ENCODE results near the gene PRPSAP2.

DNA sequence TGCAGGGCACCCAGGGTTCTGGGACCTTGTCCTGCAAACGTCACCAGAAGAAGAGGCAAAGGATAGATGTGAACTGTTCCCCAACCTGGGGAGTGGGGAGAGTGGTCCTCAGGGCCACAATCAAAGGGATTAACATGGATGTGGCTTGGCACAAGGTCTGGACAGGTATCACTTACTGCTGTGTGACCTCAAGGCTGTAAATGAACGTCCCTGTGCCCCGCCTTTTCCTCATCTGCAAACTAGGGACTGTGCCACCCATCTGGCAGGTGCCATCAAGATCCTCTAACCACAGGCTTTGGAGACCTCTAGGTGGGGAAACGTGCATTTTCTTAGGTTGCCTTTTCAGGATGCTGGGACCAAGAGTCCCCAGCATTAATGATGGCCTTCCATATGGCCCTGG, 119.1 kb downstream of the PRPSAP2 start:
- TF ChIP-seq, protein P1, sequence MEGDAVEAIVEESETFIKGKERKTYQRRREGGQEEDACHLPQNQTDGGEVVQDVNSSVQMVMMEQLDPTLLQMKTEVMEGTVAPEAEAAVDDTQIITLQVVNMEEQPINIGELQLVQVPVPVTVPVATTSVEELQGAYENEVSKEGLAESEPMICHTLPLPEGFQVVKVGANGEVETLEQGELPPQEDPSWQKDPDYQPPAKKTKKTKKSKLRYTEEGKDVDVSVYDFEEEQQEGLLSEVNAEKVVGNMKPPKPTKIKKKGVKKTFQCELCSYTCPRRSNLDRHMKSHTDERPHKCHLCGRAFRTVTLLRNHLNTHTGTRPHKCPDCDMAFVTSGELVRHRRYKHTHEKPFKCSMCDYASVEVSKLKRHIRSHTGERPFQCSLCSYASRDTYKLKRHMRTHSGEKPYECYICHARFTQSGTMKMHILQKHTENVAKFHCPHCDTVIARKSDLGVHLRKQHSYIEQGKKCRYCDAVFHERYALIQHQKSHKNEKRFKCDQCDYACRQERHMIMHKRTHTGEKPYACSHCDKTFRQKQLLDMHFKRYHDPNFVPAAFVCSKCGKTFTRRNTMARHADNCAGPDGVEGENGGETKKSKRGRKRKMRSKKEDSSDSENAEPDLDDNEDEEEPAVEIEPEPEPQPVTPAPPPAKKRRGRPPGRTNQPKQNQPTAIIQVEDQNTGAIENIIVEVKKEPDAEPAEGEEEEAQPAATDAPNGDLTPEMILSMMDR (IDR thresholded peaks at IDR 0.05; ENCODE audit: insufficient read depth, low read depth, low read length), result no peak
- TF ChIP-seq EZH2 (IDR thresholded peaks at IDR 0.05; ENCODE audit: insufficient read depth, low read length), result no peak
